CD14-positive monocyte (primary cell): ENCODE measurements around the gene CMTM3. TPM values are rescaled to one million over a fixed set of nuclear protein-coding genes. Genes with fewer than 3 reads are reported as not detected.

Source experiments
- DNase-seq, 3 donors: peaks; one replicate each; pipeline ENCODE4 v3.0.0-alpha.2; 2011 to 2022
- H2AFZ ChIP-seq: 2 replicates; pipeline ENCODE4 v1.6.0; 2012; ENCODE audit warnings: mild to moderate bottlenecking, low read depth, low read length, inconsistent platforms; ENCODE audit not compliant: insufficient read depth, poor library complexity, severe bottlenecking
- H3K27ac ChIP-seq, 2 donors: 1 replicate in 1 of 2; 2 replicates in 1 of 2; pipeline ENCODE4 v1.5.1; 2012 to 2013; ENCODE audit warnings: low read length in 2 of 2, control low read depth in 1 of 2, inconsistent platforms in 1 of 2, low read depth in 1 of 2, mild to moderate bottlenecking in 1 of 2
- H3K27me3 ChIP-seq, 2 donors: one replicate each; pipeline versions ENCODE4 v1.6.0 to v1.6.1; 2011 to 2013; ENCODE audit warnings: low read length in 2 of 2; ENCODE audit not compliant: control insufficient read depth in 2 of 2, insufficient read depth in 2 of 2
- H3K36me3 ChIP-seq, 2 donors: replicated peaks in 1 of 2; 1 replicate in 1 of 2; 2 replicates in 1 of 2; pipeline versions ENCODE4 v1.5.1 to v1.6.1; 2012 to 2013; ENCODE audit warnings: low read length in 2 of 2, control low read depth in 1 of 2, inconsistent platforms in 1 of 2, mild to moderate bottlenecking in 1 of 2; ENCODE audit not compliant: insufficient read depth in 2 of 2, control insufficient read depth in 1 of 2
- H3K4me1 ChIP-seq, 2 donors: 1 replicate in 1 of 2; 2 replicates in 1 of 2; pipeline versions ENCODE4 v1.5.1 to v1.6.1; 2012 to 2013; ENCODE audit warnings: low read length in 2 of 2, control low read depth in 1 of 2, inconsistent platforms in 1 of 2, mild to moderate bottlenecking in 1 of 2, moderate library complexity in 1 of 2; ENCODE audit not compliant: insufficient read depth in 2 of 2, control insufficient read depth in 1 of 2
- H3K4me2 ChIP-seq: replicated peaks from 2 replicates; pipeline ENCODE3; 2012; ENCODE audit warnings: low read length, moderate library complexity, mild to moderate bottlenecking; ENCODE audit not compliant: poor library complexity, severe bottlenecking; ENCODE audit errors: extremely low read depth
- H3K4me3 ChIP-seq, 3 experiments: fragments of 200-600 bp in 1 of 3; sonication (generic) in 1 of 3; replicated peaks in 1 of 3; 1 replicate in 2 of 3; 2 replicates in 1 of 3; pipeline ENCODE4 v1.5.1; 2011 to 2013; ENCODE audit warnings: low read length in 3 of 3, mild to moderate bottlenecking in 3 of 3, control low read depth in 2 of 3, low read depth in 2 of 3, inconsistent platforms in 1 of 3, moderate library complexity in 1 of 3
- H3K79me2 ChIP-seq: 2 replicates; pipeline ENCODE4 v1.6.0; 2012; ENCODE audit warnings: mild to moderate bottlenecking, control low read depth, inconsistent platforms, low read length, moderate library complexity; ENCODE audit not compliant: insufficient read depth
- H3K9ac ChIP-seq: 2 replicates; pipeline ENCODE4 v1.6.0; 2017; ENCODE audit warnings: low read length, mild to moderate bottlenecking; ENCODE audit not compliant: insufficient read depth, poor library complexity, severe bottlenecking
- H3K9me3 ChIP-seq, 2 donors: replicated peaks in 1 of 2; 1 replicate in 1 of 2; 2 replicates in 1 of 2; pipeline versions ENCODE4 v1.5.1 to v1.6.1; 2012 to 2013; ENCODE audit warnings: low read length in 2 of 2, control low read depth in 1 of 2; ENCODE audit not compliant: control insufficient read depth in 1 of 2, insufficient read depth in 1 of 2
- H4K20me1 ChIP-seq: 2 replicates; pipeline ENCODE4 v1.6.0; 2012; ENCODE audit warnings: mild to moderate bottlenecking, low read length, control low read depth, moderate library complexity; ENCODE audit not compliant: insufficient read depth
- H3K27ac Mint-ChIP-seq, 7 donors: one replicate each; pipeline ENCODE4 v1.8.0; 2020; ENCODE audit warnings: mild to moderate bottlenecking in 7 of 7, mixed read lengths in 7 of 7, moderate library complexity in 6 of 7, inconsistent platforms in 2 of 7
- H3K27me3 Mint-ChIP-seq, 3 donors: one replicate each; pipeline ENCODE4 v1.8.0; 2021 to 2022; ENCODE audit warnings: low read depth in 3 of 3, mild to moderate bottlenecking in 3 of 3, mixed read lengths in 3 of 3, moderate library complexity in 3 of 3, inconsistent platforms in 1 of 3
- H3K36me3 Mint-ChIP-seq, 2 donors: one replicate each; pipeline ENCODE4 v1.8.0; 2020; ENCODE audit warnings: mixed read lengths in 2 of 2, inconsistent platforms in 1 of 2, mild to moderate bottlenecking in 1 of 2
- H3K4me1 Mint-ChIP-seq: one replicate; pipeline ENCODE4 v1.8.0; 2020; ENCODE audit warnings: mild to moderate bottlenecking, mixed read lengths
- H3K4me3 Mint-ChIP-seq, 2 donors: one replicate each; pipeline ENCODE4 v1.8.0; 2020; ENCODE audit warnings: mild to moderate bottlenecking in 2 of 2, mixed read lengths in 2 of 2, moderate library complexity in 1 of 2
- H3K9me3 Mint-ChIP-seq, 7 donors: one replicate each; pipeline ENCODE4 v1.8.0; 2020 to 2022; ENCODE audit warnings: mixed read lengths in 7 of 7, mild to moderate bottlenecking in 6 of 7, moderate library complexity in 6 of 7, inconsistent platforms in 2 of 7
- WGBS: methylation state at CpG from one replicate; pipeline ENCODE4 v1.1.5; 2013; ENCODE audit warnings: missing lambda C conversion rate; ENCODE audit not compliant: insufficient coverage; 5-methylcytosine and 5-hydroxymethylcytosine counted together
- intact Hi-C, 2 donors: fragments of 100-400 bp; cut with micrococcal nuclease; formaldehyde crosslinking; loops; one replicate each; pipeline versions ENCODE4 v1.15.0 to v1.15.1; 2023
- polyA plus RNA-seq, 3 donors: library from polyadenylated mRNA; depleted of rRNA in 1 of 3; unstranded in 2 of 3; stranded (reverse) in 1 of 3; fragments of 300-500 nt in 2 of 3; fragments of >200 nt in 1 of 3; fragmentation: Illumina TruSeq in 2 of 3; gene quantifications; 1 replicate in 2 of 3; 2 replicates in 1 of 3; pipeline ENCODE4 v1.2.3, GENCODE V29; 2012 to 2021
- TF ChIP-seq, protein P1 (sequence below): fragments of 200-600 bp; IDR thresholded peaks from one replicate; pipeline ENCODE4 v1.8.0; 2022; ENCODE audit warnings: antibody characterized with exemption, mild to moderate bottlenecking

The CMTM3 gene
- polyA plus RNA-seq, 3 donors = 125 to 131 (median 126) TPM

GRCh38 chr16:66641387-66641786 lies 36.9 kb downstream of the CMTM3 start:
- no peak overlapping the region for H3K9ac ChIP-seq
- intact Hi-C loops = no loop called here
- Mint-ChIP-seq H3K4me1 (peaks cover 3% of the 10 kb centered on the region), H3K36me3 (peaks cover under 1 to 2% of the 10 kb centered on the region in 2 donors), H3K4me3 (no peak overlapping the region), H3K27ac (peak overlapping the region in 1 of 7 donors; percentile 43), H3K27me3 (peaks cover 0 to 2% (median 0%) of the 10 kb centered on the region in 3 donors), H3K9me3 (no peaks in the 10 kb centered on the region)
- no peak overlapping the region for H3K4me2 ChIP-seq
- H2AFZ ChIP-seq = no peak overlapping the region
- no CpG with 5 or more reads among the region's 1 CpG for WGBS
- peaks cover 2 to 6% of the 10 kb centered on the region in 2 donors for H3K36me3 ChIP-seq
- no peak for DNase-seq
- H3K27ac ChIP-seq = no peak overlapping the region
- H4K20me1 ChIP-seq = peaks cover 32% of the 10 kb centered on the region
- no peak overlapping the region for H3K4me3 ChIP-seq
- H3K4me1 ChIP-seq = no peaks in the 10 kb centered on the region
- no peaks in the 10 kb centered on the region for H3K27me3 ChIP-seq
- H3K9me3 ChIP-seq = no peaks in the 10 kb centered on the region
- TF ChIP-seq, protein P1, sequence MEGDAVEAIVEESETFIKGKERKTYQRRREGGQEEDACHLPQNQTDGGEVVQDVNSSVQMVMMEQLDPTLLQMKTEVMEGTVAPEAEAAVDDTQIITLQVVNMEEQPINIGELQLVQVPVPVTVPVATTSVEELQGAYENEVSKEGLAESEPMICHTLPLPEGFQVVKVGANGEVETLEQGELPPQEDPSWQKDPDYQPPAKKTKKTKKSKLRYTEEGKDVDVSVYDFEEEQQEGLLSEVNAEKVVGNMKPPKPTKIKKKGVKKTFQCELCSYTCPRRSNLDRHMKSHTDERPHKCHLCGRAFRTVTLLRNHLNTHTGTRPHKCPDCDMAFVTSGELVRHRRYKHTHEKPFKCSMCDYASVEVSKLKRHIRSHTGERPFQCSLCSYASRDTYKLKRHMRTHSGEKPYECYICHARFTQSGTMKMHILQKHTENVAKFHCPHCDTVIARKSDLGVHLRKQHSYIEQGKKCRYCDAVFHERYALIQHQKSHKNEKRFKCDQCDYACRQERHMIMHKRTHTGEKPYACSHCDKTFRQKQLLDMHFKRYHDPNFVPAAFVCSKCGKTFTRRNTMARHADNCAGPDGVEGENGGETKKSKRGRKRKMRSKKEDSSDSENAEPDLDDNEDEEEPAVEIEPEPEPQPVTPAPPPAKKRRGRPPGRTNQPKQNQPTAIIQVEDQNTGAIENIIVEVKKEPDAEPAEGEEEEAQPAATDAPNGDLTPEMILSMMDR = no peak
- H3K79me2 ChIP-seq = peaks cover 59% of the 10 kb centered on the region

DNA sequence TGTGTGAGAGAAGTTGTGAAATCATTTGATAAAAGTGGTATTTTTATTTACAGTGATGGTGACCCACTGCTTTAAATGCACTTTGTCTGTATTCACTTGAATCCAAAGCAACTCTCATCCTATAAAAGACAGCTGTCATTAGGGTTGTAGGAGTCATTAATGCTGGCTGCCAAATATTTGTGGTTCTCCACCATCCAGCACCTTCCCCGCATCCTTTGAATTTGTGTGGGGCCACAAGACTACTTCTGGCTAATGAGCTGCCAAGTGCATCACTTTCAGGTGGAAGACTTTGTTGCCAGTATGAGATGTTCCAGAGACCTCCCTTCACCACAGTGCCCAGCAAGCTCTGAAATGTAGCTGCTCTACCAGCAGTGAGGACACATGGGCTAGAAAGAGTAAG lies 43.4 kb downstream of the CMTM3 start:
- no peak overlapping the region for H3K9ac ChIP-seq
- no peaks in the 10 kb centered on the region for H3K36me3 Mint-ChIP-seq
- H3K4me2 ChIP-seq = no peak overlapping the region
- TF ChIP-seq, protein P1 = no peak
- peaks cover 0 to 1% (median 0%) of the 10 kb centered on the region in 3 donors for H3K27me3 Mint-ChIP-seq
- H3K4me3 ChIP-seq = no peak overlapping the region
- no peak overlapping the region for H3K27ac Mint-ChIP-seq
- DNase-seq = no peak
- H3K27me3 ChIP-seq = no peaks in the 10 kb centered on the region
- no peaks in the 10 kb centered on the region for H3K9me3 Mint-ChIP-seq
- peaks cover 23 to 24% of the 10 kb centered on the region in 2 donors for H3K4me1 ChIP-seq
- no peaks in the 10 kb centered on the region for H3K9me3 ChIP-seq
- intact Hi-C loops = no loop called here
- no peak overlapping the region for H2AFZ ChIP-seq
- H3K36me3 ChIP-seq = no peaks in the 10 kb centered on the region
- 100% methylated on average over 1 of the region's 1 CpG for WGBS
- no peak overlapping the region for H3K4me3 Mint-ChIP-seq
- no peak overlapping the region for H3K27ac ChIP-seq
- H3K4me1 Mint-ChIP-seq = peaks cover 28% of the 10 kb centered on the region
- H4K20me1 ChIP-seq = peaks cover 18% of the 10 kb centered on the region
- H3K79me2 ChIP-seq = peaks cover 71% of the 10 kb centered on the region
